ENCODE results near the gene EVA1B. TPM values are rescaled to one million over a fixed set of nuclear protein-coding genes. Genes with fewer than 3 reads are reported as not detected.
A peak's percentile ranks its signal among the peaks of the same experiment; 100 is the strongest.

The EVA1B gene
- total and polyA plus RNA-seq, 2 of the 4 experiments (the other 2 are of a cell fraction), result 49.8 to 64.6 TPM

DNA sequence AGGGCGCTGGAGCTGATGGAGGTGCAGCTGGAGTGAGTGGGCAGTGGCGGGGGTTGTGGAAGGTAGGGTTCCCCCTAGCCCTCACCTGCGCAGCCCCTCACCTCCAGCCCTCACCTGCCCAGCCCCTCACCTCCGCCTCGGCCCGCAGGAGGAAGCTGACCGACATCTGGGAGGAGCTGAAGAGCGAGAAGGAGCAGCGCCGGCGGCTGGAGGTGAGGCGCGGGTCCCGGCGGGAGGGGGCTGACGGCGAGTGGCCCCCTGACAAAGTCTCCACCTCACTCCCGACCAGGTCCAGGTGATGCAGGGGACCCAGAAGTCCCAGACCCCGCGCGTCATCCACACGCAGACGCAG is 2.7 kb downstream of the EVA1B start:
- Histone ChIP-seq H2BK5ac (ENCODE audit: low read depth, low read length, poor library complexity, severe bottlenecking) (peak overlapping the region; percentile 21), H2BK15ac (ENCODE audit: low read depth, low read length) (no peak overlapping the region), H2BK20ac (ENCODE audit: low read depth, low read length) (no peak overlapping the region), H3K27me3 (ENCODE audit: control insufficient read depth, insufficient read depth, low read length) (no peaks in the 10 kb centered on the region), H3K4me3 (ENCODE audit: insufficient read depth, low read depth, low read length) (no peak overlapping the region), H2AFZ (replicated peaks; ENCODE audit: low read length, poor library complexity) (peak overlapping the region; percentile 86), H4K91ac (ENCODE audit: insufficient read depth, low read depth, low read length) (peak overlapping the region; percentile 49), H3K23ac (ENCODE audit: low read depth, low read length) (no peak overlapping the region), H3K4me2 (ENCODE audit: low read depth, low read length) (peak overlapping the region; percentile 68), H3K9ac (ENCODE audit: low read depth, low read length) (no peak overlapping the region), H3K27ac (ENCODE audit: insufficient read depth, low read length) (peak overlapping the region; percentile 21; the same call in 1 of the 2 replicates), H3K18ac (ENCODE audit: low read depth, low read length) (peak overlapping the region; percentile 32; the same call in 1 of the 2 replicates), H2AK5ac (ENCODE audit: low read depth, low read length) (peak overlapping the region; percentile 37), H3K4ac (ENCODE audit: low read depth, low read length) (peak overlapping the region; percentile 71), H3K14ac (replicated peaks; ENCODE audit: low read depth, low read length) (peak overlapping the region; percentile 53; the same call in 1 of the 2 replicates), H4K20me1 (ENCODE audit: insufficient read depth, low read length) (peaks cover 7% of the 10 kb centered on the region), H2AK9ac (replicated peaks; ENCODE audit: low read depth, low read length, poor library complexity) (peak overlapping the region; percentile 99), H4K5ac (ENCODE audit: low read depth, low read length) (no peak overlapping the region), H2BK120ac (ENCODE audit: low read depth, low read length) (peak overlapping the region; percentile 17; the same call in 1 of the 2 replicates), H3K56ac (ENCODE audit: extremely low read depth, insufficient read depth, low read length) (no peak overlapping the region), H3K9me3 (ENCODE audit: control insufficient read depth, insufficient read depth, low read length) (no peaks in the 10 kb centered on the region), H3K36me3 (ENCODE audit: control insufficient read depth, insufficient read depth, low read length) (peaks cover 9% of the 10 kb centered on the region), H3K4me1 (ENCODE audit: control insufficient read depth, insufficient read depth, low read length) (peaks cover 24% of the 10 kb centered on the region), H4K8ac (ENCODE audit: low read depth in 2 of 2, low read length in 2 of 2) (peak overlapping the region; percentile 24 to 61), H3K79me1 (ENCODE audit: low read depth in 1 of 2, low read length in 2 of 2) (peaks cover 0 to 52% of the 10 kb centered on the region in 2 experiments; a peak in 3 of 4 replicates), H3K9me1 (ENCODE audit: insufficient read depth, low read length) (peaks cover 11% of the 10 kb centered on the region; the same call in 1 of the 2 replicates)
- WGBS, 2 experiments (ENCODE audit: extremely low coverage in 2 of 2, insufficient read length in 1 of 2), result 0% methylated on average over 4 of the region's 23 CpGs; no CpG with 5 or more reads in 1 of the 2 experiments
- DNase-seq, result no peak
- dilution Hi-C loops (cut with HindIII; ENCODE audit: low sequenced_read_pairs, unreplicated experiment) (no loop called here), intact Hi-C loops (cut with micrococcal nuclease) (loop anchor here (1.0 to 5.0 kb wide), 3 partner anchors 47 to 100 kb away; partner anchors contain the start of gene STK40), in situ Hi-C loops (cut with MboI; ENCODE audit: low sequenced_read_pairs) (no loop called here)
- POLR2A ChIA-PET (ENCODE audit: unreplicated experiment), result no interaction called here
- no peak for TF ChIP-seq RAD21 (IDR thresholded peaks at IDR 0.05; ENCODE audit: low read length)
- no peak for TF ChIP-seq MAZ (IDR thresholded peaks at IDR 0.05; ENCODE audit: borderline replicate concordance, low read depth, low read length)
- TF ChIP-seq RCOR1 (IDR thresholded peaks at IDR 0.05; ENCODE audit: insufficient replicate concordance, low read length), result no peak
- no peak for TF ChIP-seq FOS (IDR thresholded peaks at IDR 0.05; ENCODE audit: low read depth, low read length)
- no peak for TF ChIP-seq BHLHE40 (IDR thresholded peaks at IDR 0.05; ENCODE audit: low read depth, low read length)
- CTCF ChIA-PET, result no interaction called here
- no peak for ATAC-seq (ENCODE audit: low read depth)
- no TSS peak for BruUV-seq (replicated peaks)

All from IMR-90 (cell line).